Gastrocnemius medialis (tissue), 4 donors: Measurements from ENCODE around the gene IL6.

Source experiments
- POLR2A ChIP-seq, 2 donors: fragments of 450-650 bp; IDR thresholded peaks; one replicate each; pipeline ENCODE4 v1.6.1; 2017; ENCODE audit warnings: antibody characterized with exemption in 2 of 2, mild to moderate bottlenecking in 2 of 2, moderate library complexity in 2 of 2
- TF ChIP-seq, protein P1 (sequence below), 5 experiments: fragments of 450-650 bp in 3 of 5; fragments of 200-600 bp in 2 of 5; sonication (generic) in 2 of 5; IDR thresholded peaks in 4 of 5; conservative IDR thresholded peaks in 1 of 5; 1 replicate in 4 of 5; 2 replicates in 1 of 5; pipeline ENCODE4 v1.5.1; 2016 to 2019; ENCODE audit warnings: antibody characterized with exemption in 5 of 5, mild to moderate bottlenecking in 3 of 5, moderate library complexity in 3 of 5

DNA sequence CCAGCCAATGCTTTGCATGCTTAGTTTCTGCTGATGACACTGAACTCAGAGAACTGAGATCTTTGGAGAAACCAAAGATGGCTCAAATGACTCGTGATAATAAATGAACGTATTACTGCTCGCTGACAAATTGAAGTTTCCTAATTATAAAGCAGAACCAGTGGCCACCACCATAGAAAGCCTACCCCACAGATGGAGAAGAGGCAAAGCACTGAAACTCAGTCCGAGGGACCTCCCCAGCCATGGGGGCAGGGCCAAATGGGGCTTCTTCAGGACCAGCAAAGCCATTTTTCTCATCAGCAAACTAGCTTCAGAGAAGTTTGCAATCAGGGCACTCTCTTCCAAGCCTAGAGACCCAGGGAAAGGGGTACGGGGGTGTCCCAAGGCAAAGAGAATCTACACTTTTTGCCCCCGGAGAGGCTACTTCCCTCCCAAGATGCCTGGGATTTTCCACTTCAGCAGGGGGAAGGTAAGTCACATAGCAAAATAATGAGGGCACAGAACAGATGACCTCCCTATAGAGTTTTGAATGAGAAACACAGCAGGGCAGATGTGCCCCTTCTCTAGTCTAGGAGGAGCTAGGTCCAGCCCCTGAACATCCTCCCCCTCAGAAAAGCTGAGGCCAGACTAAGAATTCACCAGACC lies 4.3 kb upstream of the IL6 start:
- TF ChIP-seq, protein P1, sequence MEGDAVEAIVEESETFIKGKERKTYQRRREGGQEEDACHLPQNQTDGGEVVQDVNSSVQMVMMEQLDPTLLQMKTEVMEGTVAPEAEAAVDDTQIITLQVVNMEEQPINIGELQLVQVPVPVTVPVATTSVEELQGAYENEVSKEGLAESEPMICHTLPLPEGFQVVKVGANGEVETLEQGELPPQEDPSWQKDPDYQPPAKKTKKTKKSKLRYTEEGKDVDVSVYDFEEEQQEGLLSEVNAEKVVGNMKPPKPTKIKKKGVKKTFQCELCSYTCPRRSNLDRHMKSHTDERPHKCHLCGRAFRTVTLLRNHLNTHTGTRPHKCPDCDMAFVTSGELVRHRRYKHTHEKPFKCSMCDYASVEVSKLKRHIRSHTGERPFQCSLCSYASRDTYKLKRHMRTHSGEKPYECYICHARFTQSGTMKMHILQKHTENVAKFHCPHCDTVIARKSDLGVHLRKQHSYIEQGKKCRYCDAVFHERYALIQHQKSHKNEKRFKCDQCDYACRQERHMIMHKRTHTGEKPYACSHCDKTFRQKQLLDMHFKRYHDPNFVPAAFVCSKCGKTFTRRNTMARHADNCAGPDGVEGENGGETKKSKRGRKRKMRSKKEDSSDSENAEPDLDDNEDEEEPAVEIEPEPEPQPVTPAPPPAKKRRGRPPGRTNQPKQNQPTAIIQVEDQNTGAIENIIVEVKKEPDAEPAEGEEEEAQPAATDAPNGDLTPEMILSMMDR (IDR thresholded peaks at IDR 0.05 in 4 of 5, conservative IDR thresholded peaks at IDR 0.05 in 1 of 5), result no peak
- TF ChIP-seq POLR2A (IDR thresholded peaks at IDR 0.05), result no peak
